Heart left ventricle (tissue), 16 donors: ENCODE measurements around the gene LTBR. TPM values are rescaled to one million over a fixed set of nuclear protein-coding genes. Genes with fewer than 3 reads are reported as not detected.
"Not testable (repeated sequence)": the region's sequence is repeated elsewhere in the genome, so short reads cannot be mapped to it uniquely, and the experiment has no call there.

Experiments used
- ATAC-seq, 4 donors: fragments of 200-7000 bp; cut with Tn5 transposase; one replicate each; pipeline ENCODE4 v1.9.1; 2020 to 2022; ENCODE audit warnings: moderate library complexity in 4 of 4, mild to moderate bottlenecking in 3 of 4, moderate number of reproducible peaks in 1 of 4
- DNase-seq, 5 donors: peaks; one replicate each; pipeline ENCODE4 v3.0.0-alpha.2; 2020
- H3K27ac ChIP-seq, 12 donors: fragments of 200-600 bp; sonication (generic) in 4 of 12; one replicate each; pipeline versions ENCODE4 v1.5.0 to v1.8.0; 2016 to 2022; ENCODE audit warnings: mild to moderate bottlenecking in 2 of 12
- H3K27me3 ChIP-seq, 9 donors: fragments of 200-600 bp; sonication (generic) in 2 of 9; one replicate each; pipeline versions ENCODE4 v1.5.1 to v1.8.0; 2016 to 2022; ENCODE audit warnings: mild to moderate bottlenecking in 3 of 9
- H3K36me3 ChIP-seq, 9 donors: fragments of 200-600 bp; sonication (generic) in 2 of 9; one replicate each; pipeline versions ENCODE4 v1.5.0 to v1.8.0; 2018 to 2022; ENCODE audit warnings: mild to moderate bottlenecking in 2 of 9
- H3K4me1 ChIP-seq, 12 donors: fragments of 200-600 bp; sonication (generic) in 4 of 12; one replicate each; pipeline versions ENCODE4 v1.5.0 to v1.8.0; 2016 to 2022; ENCODE audit warnings: mild to moderate bottlenecking in 3 of 12
- H3K4me3 ChIP-seq, 12 donors: fragments of 200-600 bp; sonication (generic) in 4 of 12; one replicate each; pipeline versions ENCODE4 v1.5.0 to v1.8.0; 2017 to 2022; ENCODE audit warnings: mild to moderate bottlenecking in 9 of 12, moderate library complexity in 4 of 12
- H3K9me3 ChIP-seq, 12 donors: fragments of 200-600 bp; sonication (generic) in 4 of 12; one replicate each; pipeline versions ENCODE4 v1.5.0 to v1.8.0; 2016 to 2022; ENCODE audit warnings: mild to moderate bottlenecking in 1 of 12
- CTCF ChIP-seq, 12 donors: fragments of 200-600 bp; sonication (generic) in 4 of 12; IDR thresholded peaks; one replicate each; pipeline versions ENCODE4 v1.5.0 to v1.8.0; 2018 to 2022; ENCODE audit warnings: antibody characterized with exemption in 12 of 12, mild to moderate bottlenecking in 5 of 12
- POLR2A ChIP-seq, 2 donors: fragments of 450-650 bp; IDR thresholded peaks; one replicate each; pipeline ENCODE4 v1.6.1; 2017; ENCODE audit warnings: antibody characterized with exemption in 2 of 2, mild to moderate bottlenecking in 2 of 2, moderate library complexity in 2 of 2
- WGBS, 4 donors: extraction: QIAGEN DNeasy Blood & Tissue Kit in 2 of 4; methylation state at CpG; one replicate each; pipeline versions ENCODE4 v1.1.5 to v1.1.7; 2013 to 2018; 5-methylcytosine and 5-hydroxymethylcytosine counted together
- intact Hi-C, 10 donors: fragments of 100-400 bp; cut with DNase I; formaldehyde crosslinking; loops; one replicate each; pipeline versions ENCODE4 v1.11.1 to v1.14.2; 2022
- polyA plus RNA-seq, 2 donors: library from polyadenylated mRNA; stranded (reverse); fragments of 200-250 nt; gene quantifications; one replicate each; pipeline ENCODE4 v1.2.3, GENCODE V29; 2013
- total RNA-seq, 9 donors: library from RNA; depleted of rRNA in 2 of 9; stranded (reverse); fragments of >200 nt in 2 of 9; fragmentation: NEBNext Ultra II Directional in 3 of 9; extraction: Animal tissue kit (Norgen Biotek cat#: 25700) in 3 of 9; gene quantifications; one replicate each; pipeline versions ENCODE4 v1.1.0 to v1.2.4, GENCODE V29; 2016 to 2023
- donor health status: ischemic (EF 13 %, LVEDD 7.1; RV severe dilation, severe dysfunction).
- donor health status: healthy with polysubstance abuse.
- donor health status: DM: no; HTN: yes; CAD: no.
- donor health status: DM: no; HTN: no; CAD: no.
- donor health status: ischemic (EF 25% LVEDD 6.9; RV normal size, moderate dysfunction).
- donor health status: ischemic (EF 25% LVEDD 5.7; RV mildly dilated, moderate dysfunction).
- donor health status: healthy.
- donor health status: DM: yes; HTN: yes; CAD: no.
- donor health status: ischemic (EF 35%, LVEDD 5.7; RV mildly dilated, moderate dysfunction).
- donor health status: nonischemic (EF 11% LVEDD 7.7; RV severe dilation, severe dysfunction).
- donor health status: DM: yes; HTN: yes; CAD: no.
- donor health status: PGD.
- donor health status: ischemic (EF 29% LVEDD 5.4; RV normal size, mild dysfunction).
- donor health status: nonischemic (EF 23%, LVEDD 6.1; RV moderate dilation, normal function).

The LTBR gene
- total and polyA plus RNA-seq, 11 donors = 16.0 to 83.4 (median 26.2) TPM

- peaks cover 6 to 90% (median 70%) of the 10 kb centered on the region in 12 donors for H3K4me1 ChIP-seq
- WGBS, 4 donors = 38 to 56% (median 49%) methylated on average over 12 of the region's 12 CpGs
- no peak for TF ChIP-seq CTCF (IDR thresholded peaks at IDR 0.05)
- TF ChIP-seq POLR2A (IDR thresholded peaks at IDR 0.05) = no peak
- no peaks in the 10 kb centered on the region for H3K9me3 ChIP-seq
- intact Hi-C loops = loop anchor here in 9 of 10 donors (2.0 to 10.0 kb wide), 7 partner anchors 39 to 199 kb away; partner anchors contain the start of genes GAPDH (in 5 of the 9), LTBR (in 4 of the 9) and SCNN1A (in 2 of the 9)
- H3K27ac ChIP-seq = peak overlapping the region; percentile 86 to 100 (median 98)
- H3K36me3 ChIP-seq = peaks cover 0 to 37% (median 17%) of the 10 kb centered on the region in 9 donors
- no peaks in the 10 kb centered on the region for H3K27me3 ChIP-seq
- peak overlapping the region in 9 of 12 donors; percentile 74 to 100 (median 85) for H3K4me3 ChIP-seq
- no peak for DNase-seq
- no peak for ATAC-seq
These were observed 46.0 kb upstream of the LTBR start for GRCh38 chr12:6337958-6338433.

GRCh38 chr12:6338536-6338935 lies 45.4 kb upstream of the LTBR start:
- H3K4me1 ChIP-seq = peaks cover 6 to 90% (median 71%) of the 10 kb centered on the region in 12 donors
- not testable (repeated sequence) for H3K27me3 ChIP-seq, DNase-seq, H3K9me3 ChIP-seq, ATAC-seq
- intact Hi-C loops = loop anchor here in 9 of 10 donors (5.0 to 10.0 kb wide), 5 partner anchors 39 to 199 kb away; partner anchors contain the start of genes GAPDH (in 5 of the 9), LTBR (in 3 of the 9) and SCNN1A (in 2 of the 9)
- peak overlapping the region in 10 of 12 donors; percentile 74 to 100 (median 84) for H3K4me3 ChIP-seq
- 72 to 84% (median 78%) methylated on average over 8 of the region's 8 CpGs for WGBS, 4 donors
- peaks cover 0 to 32% (median 12%) of the 10 kb centered on the region in 9 donors for H3K36me3 ChIP-seq
- H3K27ac ChIP-seq = peak overlapping the region in 11 of 12 donors; percentile 86 to 100 (median 98)

GRCh38 chr12:6338955-6339354 lies 45.0 kb upstream of the LTBR start:
- Histone ChIP-seq H3K27ac (peak overlapping the region; percentile 86 to 100 (median 98)), H3K36me3 (peaks cover 0 to 28% (median 8%) of the 10 kb centered on the region in 9 donors), H3K9me3 (no peaks in the 10 kb centered on the region), H3K4me1 (peaks cover 6 to 90% (median 73%) of the 10 kb centered on the region in 12 donors), H3K4me3 (peak overlapping the region in 11 of 12 donors; percentile 69 to 100 (median 82)), H3K27me3 (no peaks in the 10 kb centered on the region)
- TF ChIP-seq CTCF (IDR thresholded peaks at IDR 0.05) (no peak), POLR2A (IDR thresholded peaks at IDR 0.05) (no peak)
- ATAC-seq (no peak), DNase-seq (no peak)
- 38 to 57% (median 41%) methylated on average over 3 of the region's 3 CpGs for WGBS, 4 donors
- intact Hi-C loops = loop anchor here in 9 of 10 donors (5.0 to 10.0 kb wide), 5 partner anchors 38 to 198 kb away; partner anchors contain the start of genes GAPDH (in 5 of the 9), LTBR (in 3 of the 9) and SCNN1A (in 2 of the 9)

GRCh38 chr12:6340032-6340638 lies 43.8 kb upstream of the LTBR start:
- peak in 1 of 4 donors; percentile 5 for ATAC-seq
- no peak for TF ChIP-seq CTCF (IDR thresholded peaks at IDR 0.05)
- Histone ChIP-seq H3K27me3 (no peaks in the 10 kb centered on the region), H3K9me3 (no peaks in the 10 kb centered on the region), H3K36me3 (peaks cover 0 to 16% (median 0%) of the 10 kb centered on the region in 9 donors), H3K4me1 (peaks cover 3 to 79% (median 65%) of the 10 kb centered on the region in 12 donors), H3K27ac (peak overlapping the region; percentile 90 to 100 (median 98)), H3K4me3 (peak overlapping the region; percentile 69 to 100 (median 84))
- WGBS, 4 donors = 21 to 33% (median 25%) methylated on average over 9 of the region's 9 CpGs
- intact Hi-C loops = loop anchor here in 4 of 10 donors (5.0 to 10.0 kb wide), 3 partner anchors 42 to 215 kb away; partner anchors contain the start of genes LTBR (in 2 of the 4) and IFFO1 (in 1 of the 4)
- DNase-seq = peak in 3 of 5 donors; percentile 60 to 62 (median 61)
